Hematopoietic multipotent progenitor cell treated with erythropoietin and hydrocortisone succinate and interleukin-3 and kit ligand, for 8 days (in vitro differentiated cells): ENCODE measurements around the gene IL3.
A peak's percentile ranks its signal among the peaks of the same experiment; 100 is the strongest.

Source experiments
- DNase-seq: peaks from one replicate; pipeline ENCODE4 v3.0.0-alpha.2; 2015

Gene IL3

DNA sequence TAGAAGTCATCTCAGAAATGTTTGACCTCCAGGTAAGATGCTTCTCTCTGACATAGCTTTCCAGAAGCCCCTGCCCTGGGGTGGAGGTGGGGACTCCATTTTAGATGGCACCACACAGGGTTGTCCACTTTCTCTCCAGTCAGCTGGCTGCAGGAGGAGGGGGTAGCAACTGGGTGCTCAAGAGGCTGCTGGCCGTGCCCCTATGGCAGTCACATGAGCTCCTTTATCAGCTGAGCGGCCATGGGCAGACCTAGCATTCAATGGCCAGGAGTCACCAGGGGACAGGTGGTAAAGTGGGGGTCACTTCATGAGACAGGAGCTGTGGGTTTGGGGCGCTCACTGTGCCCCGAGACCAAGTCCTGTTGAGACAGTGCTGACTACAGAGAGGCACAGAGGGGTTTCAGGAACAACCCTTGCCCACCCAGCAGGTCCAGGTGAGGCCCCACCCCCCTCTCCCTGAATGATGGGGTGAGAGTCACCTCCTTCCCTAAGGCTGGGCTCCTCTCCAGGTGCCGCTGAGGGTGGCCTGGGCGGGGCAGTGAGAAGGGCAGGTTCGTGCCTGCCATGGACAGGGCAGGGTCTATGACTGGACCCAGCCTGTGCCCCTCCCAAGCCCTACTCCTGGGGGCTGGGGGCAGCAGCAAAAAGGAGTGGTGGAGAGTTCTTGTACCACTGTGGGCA lies 13.8 kb downstream of the IL3 start:
- no peak for DNase-seq

DNA sequence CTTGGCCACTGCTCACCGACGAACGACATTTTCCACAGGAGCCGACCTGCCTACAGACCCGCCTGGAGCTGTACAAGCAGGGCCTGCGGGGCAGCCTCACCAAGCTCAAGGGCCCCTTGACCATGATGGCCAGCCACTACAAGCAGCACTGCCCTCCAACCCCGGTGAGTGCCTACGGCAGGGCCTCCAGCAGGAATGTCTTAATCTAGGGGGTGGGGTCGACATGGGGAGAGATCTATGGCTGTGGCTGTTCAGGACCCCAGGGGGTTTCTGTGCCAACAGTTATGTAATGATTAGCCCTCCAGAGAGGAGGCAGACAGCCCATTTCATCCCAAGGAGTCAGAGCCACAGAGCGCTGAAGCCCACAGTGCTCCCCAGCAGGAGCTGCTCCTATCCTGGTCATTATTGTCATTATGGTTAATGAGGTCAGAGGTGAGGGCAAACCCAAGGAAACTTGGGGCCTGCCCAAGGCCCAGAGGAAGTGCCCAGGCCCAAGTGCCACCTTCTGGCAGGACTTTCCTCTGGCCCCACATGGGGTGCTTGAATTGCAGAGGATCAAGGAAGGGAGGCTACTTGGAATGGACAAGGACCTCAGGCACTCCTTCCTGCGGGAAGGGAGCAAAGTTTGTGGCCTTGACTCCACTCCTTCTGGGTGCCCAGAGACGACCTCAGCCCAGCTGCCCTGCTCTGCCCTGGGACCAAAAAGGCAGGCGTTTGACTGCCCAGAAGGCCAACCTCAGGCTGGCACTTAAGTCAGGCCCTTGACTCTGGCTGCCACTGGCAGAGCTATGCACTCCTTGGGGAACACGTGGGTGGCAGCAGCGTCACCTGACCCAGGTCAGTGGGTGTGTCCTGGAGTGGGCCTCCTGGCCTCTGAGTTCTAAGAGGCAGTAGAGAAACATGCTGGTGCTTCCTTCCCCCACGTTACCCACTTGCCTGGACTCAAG lies 14.6 kb downstream of the IL3 start:
- DNase-seq: no peak

DNA sequence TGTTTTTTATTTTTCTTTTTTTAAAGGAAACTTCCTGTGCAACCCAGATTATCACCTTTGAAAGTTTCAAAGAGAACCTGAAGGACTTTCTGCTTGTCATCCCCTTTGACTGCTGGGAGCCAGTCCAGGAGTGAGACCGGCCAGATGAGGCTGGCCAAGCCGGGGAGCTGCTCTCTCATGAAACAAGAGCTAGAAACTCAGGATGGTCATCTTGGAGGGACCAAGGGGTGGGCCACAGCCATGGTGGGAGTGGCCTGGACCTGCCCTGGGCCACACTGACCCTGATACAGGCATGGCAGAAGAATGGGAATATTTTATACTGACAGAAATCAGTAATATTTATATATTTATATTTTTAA lies 15.2 kb downstream of the IL3 start:
- no peak for DNase-seq

DNA sequence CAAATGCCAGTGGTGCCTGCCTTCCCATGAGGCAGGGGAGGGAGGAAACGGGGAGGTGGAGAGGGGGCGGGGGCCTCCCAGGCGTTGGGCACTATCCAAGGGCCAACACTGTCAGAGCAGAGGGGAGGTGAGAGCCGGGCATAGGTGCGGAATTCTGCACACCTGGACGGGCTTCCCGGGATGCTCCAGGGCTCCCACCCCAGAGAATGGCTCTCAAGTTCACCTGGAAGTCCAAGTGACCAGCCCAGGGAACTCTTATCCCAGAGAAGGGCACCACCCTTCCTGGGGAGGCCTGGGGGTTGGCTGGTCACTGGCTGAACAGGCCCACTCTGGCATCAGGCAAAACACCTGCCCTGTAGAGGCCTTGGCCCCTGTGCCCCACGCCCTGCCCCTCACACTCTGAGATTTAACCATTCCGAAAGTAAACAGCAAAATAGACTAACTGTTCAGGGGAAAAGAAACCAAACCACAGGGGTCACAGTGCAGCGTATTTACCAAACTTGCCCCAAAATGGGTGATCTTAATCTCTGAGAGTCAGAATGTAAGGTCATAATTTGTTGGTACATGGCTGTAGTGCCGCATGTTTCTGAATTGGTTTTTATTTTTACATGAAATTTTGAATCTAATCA lies 15.9 kb downstream of the IL3 start:
- no peak for DNase-seq

DNA sequence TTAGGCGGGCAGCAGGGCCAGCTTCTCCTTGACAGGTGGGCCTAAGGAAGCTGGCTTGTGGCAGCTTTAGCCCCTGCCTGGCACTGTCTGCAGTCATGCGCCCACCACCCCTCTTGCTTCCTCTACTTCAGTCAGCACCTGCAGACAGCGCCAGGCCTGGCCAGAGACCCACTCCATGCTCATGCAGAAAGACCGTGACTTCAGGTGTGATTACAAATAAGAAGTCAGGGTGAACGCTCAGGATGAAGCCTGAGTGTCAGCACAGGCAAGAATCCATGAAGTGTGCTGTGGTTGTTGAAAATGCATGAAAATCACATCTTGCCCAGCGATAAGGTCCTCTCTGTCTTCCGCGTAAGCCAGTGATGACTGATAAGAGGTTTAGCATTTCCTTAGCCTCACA lies 16.5 kb downstream of the IL3 start:
- no peak for DNase-seq

DNA sequence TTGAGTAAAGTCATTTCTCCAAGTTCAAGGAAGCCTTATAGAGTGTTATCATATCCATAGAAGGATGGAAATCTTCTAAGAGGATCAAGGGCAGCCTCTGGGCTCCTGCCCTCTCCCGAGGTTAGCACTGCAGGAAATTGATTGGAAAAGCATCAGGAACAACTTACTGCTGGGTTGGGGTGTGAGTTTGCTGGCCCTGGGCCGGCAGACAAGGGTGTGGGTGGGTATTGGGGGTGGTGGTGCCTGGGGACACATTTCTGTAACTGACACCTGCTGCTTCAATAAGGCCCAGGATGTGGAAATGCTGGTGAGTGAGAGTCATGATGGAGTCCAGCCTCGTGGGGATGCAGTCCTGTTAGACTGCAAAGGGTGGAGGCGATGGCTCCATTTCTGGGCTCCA lies 18.6 kb downstream of the IL3 start:
- no peak for DNase-seq

DNA sequence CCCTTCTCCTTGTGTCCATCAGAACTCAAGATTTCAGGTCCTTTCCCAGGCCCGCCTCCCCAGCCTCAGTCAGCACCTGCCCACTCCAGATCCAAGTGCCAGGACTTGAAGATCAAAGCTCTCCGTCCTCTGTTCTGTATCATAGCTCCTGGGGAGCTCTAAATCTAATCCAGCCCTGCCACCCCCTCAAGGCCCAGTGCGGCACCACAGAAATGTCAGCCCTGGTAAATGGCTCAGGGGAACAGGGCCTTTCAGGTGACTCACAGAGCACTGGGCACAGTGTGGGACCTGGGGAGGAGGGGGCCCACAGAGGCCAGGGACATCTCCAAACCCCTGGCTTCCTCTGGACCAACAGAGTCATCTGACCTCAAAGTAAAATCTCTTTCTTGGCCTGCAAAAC lies 19.2 kb downstream of the IL3 start:
- no peak for DNase-seq

DNA sequence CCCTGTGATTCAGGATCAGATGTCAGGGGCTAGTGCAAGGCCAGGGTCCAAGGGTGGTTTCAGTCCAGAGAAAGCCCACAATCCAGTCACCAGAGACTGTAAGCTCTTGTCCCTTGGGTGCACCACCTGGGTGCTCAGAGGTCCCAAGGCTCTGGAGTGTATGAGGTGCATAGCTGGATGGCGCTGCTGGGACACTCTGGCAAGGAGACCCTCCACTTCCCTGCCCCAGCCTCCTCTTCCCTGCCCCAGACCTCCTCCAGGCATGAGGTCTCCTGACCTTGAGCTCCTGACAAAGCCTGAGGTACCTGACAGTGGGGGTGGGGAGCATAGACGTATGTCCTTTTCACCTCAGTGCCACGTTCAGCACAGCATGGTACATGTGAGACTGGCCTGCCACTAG lies 20.1 kb downstream of the IL3 start:
- no peak for DNase-seq

DNA sequence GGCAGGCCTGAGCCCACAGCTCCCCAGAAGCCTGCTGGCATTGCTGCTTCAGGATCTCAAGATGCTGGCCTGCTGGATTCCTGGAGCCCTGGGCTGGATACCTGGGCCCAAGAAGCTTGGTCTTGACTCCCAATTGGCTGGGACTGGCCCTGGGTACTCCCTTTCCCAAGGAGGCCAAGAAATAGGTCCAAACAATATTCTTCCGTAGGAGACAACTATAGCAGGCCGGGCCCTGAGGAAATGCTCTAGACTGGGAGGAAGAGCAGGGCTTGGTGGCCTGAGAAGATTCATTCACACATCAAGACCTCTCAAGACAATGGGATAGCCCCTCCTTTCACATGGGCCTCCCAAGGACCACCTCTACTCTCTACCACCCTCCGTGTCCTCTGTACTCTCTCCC lies 21.0 kb downstream of the IL3 start:
- DNase-seq: no peak

DNA sequence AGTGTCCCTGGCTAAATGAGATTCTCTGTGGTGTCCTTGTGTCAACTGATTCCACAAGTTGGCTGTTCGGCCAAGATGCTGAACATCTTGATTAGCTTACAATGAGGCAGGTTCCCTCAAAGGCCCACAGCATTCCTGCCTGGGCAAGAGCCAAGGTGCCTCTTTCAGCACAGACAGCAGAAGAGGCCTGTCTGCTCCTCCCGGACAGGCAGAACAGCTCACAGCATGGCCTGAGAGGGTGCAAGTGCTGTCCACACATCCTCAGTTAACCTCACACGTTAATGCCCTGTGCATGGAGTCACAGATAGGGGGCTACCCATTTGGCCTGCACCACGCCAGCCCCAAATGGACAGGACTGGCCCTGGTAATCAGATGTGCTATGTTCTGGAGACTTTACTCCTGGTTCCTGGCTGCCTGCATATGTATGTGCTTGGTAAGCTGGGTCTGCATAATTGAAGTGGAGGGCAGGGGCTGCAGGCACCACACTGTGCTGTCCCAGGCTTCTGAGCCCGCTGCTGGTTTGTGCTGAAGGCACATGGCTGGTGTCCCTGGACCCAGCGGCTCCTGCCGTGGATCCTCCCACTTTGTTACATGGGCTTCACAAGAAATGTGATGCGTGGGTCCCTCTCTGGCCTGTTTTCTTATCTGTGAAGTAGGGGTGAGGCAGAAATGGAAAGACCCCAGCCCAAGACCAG lies 22.0 kb downstream of the IL3 start:
- DNase-seq: no peak

DNA sequence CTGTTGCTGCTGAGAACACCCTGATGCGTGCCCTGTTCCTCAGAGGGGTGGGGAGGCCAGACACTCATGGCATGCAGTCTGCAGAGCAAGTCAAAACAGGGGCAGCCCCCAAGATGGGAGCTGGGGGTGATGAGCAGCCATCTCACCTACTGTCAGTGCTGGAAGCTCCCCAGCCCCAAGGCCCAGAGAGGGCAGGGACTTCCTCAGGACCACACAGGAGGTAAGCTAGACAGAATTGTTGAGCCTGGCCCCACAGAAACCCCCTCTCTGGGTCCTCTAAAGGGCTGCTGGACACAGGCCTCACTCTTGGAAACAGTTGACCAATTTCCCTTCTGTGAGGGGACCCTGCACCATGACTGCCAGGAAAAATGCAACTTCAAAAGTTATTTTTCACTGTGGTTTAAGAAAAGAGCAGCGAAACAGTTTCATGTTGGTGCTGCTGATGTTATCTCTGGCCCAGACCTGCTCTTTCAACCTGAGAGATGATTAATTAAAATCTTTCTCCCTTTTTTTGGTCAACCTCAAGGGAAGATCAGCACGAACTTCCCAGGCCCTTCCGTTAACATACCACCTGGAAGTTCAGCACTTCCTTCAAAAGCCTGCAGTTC lies 22.7 kb downstream of the IL3 start:
- no peak for DNase-seq

DNA sequence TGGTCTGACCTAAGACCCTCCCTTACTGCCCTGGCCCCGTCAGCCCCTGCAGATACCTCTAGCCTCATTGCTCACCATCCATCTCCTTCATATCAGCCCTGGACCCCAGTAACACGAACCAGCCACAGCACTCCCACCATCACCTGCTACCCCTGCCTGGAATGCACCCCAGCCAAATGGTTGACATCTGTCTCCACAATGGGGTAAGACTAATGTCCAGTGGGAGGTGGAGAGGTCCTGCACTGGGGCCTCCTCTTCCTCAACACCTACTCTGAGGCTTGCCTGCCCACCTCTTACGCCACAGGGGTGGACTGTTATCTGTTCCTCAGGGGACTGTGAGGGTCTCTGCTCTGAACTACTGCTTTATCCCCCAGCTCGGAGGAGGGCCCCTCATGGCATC lies 25.2 kb downstream of the IL3 start:
- DNase-seq: no peak

DNA sequence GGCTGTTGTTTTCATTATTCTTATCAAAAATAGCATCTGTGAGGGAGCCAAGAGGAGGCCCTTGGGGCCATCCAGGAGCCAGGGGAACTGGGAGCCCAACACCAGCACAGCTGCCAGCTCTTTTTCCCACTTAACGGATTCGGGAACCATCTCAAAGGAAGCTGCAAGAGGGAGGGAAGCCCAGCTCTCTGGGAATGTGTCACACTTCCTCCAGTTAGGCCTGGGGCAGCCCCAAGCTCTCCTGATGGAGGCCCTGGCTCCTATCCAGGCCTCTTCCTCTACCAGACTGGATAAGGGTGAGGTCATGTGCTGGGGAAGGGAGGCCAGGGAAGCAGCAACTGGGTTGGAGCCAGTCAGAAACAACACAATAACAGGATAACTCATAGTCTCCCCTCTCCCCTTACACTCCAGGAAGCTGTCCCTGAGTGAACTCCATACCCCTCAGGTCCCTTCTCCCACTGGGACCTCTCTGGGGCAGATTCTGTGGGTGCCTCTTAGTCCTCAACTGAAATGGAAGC lies 25.9 kb downstream of the IL3 start:
- DNase-seq: peak; percentile 12

DNA sequence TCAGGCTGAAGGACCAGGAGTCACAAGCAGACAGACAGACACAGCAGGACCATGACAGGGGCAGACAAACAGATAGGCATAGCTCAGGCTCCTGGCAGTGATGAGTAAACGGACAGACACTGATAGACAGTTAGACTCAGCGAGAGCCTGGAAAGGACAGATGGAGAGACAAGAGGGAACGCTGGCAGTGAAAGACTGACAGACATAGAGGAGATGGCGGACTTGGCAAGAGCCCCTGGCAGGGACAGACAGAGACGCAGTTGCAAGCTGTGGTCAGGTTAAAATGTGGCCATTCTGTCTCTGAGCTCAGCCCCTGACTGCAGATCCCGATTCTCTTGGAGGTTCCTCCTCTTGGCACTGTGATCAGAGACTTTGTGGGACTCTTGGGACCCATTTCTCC lies 26.7 kb downstream of the IL3 start:
- no peak for DNase-seq

DNA sequence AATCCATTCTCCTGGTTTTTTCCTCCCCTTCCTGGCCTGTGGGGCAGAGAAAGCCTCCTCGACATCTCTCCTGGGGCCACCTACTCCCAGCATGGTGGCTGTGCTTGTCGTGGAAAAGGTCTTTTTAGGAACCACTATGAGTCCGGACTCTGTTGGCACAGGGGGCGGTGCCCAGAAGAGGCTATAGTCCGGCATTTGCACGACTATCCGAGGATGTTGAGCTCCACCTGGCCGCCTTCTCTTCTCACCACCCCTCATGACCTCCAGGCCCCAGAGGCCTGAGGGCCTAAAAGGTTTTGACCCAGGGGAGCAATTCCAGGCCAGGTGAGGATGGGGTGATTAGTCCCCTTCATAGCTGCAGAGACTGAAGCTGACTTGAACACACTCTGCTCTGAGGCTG lies 27.2 kb downstream of the IL3 start:
- no peak for DNase-seq

DNA sequence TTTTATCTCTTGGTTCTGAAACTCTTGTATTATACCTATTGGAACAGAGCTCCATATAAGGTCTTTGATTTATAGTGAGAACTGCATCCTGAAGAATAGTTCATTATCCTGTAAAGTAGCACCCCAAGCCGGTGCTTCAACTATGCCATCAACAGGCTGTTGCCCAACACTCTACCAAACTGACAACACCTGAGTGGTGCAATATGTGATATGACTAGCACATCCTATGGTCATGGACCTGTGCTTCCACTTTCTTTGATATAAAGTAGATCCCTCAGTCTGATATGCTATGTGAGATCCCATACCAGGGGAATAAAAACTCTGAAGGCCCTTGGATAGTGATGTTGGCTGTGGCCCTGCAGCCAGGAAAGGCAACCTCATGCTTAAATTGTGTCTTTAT lies 28.9 kb downstream of the IL3 start:
- no peak for DNase-seq

DNA sequence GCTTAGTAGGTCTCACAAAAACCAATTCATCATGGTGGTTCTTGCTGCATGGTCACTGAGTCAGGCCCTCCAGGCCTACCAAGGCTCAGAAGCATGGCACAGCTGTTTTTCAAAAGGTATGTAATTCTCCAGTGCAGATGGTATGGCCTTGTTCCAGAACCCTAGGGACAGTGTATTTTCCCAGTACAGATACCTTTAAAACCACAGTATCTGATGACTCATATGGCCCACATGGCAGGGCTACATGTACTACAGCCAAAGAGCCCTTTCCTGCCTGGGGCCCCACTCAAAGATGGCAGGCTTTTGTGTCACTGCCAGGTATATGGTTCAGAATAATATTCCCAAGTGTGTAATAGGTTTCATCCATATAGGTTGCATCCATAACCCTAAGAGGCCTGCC lies 29.7 kb downstream of the IL3 start:
- DNase-seq: peak; percentile 70

DNA sequence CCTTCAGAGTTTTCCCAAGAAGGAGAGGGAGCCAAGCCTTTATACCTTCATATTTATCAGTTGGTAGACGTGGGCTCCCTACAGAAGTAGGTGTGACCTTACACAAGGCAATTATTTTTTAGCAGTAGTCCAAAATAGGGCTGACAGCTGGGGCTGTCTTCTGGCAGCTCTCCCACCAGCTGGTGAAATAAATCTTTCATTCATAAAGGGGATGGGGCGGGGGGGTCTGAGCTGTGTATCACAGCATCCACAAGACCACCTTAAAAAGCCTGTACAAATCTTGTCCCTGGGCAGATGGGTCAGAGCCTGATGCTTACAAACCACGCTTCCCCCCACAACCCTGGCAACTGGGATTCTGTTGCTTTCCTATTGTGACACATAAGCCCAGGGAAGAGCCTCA lies 32.8 kb downstream of the IL3 start:
- DNase-seq: no peak

DNA sequence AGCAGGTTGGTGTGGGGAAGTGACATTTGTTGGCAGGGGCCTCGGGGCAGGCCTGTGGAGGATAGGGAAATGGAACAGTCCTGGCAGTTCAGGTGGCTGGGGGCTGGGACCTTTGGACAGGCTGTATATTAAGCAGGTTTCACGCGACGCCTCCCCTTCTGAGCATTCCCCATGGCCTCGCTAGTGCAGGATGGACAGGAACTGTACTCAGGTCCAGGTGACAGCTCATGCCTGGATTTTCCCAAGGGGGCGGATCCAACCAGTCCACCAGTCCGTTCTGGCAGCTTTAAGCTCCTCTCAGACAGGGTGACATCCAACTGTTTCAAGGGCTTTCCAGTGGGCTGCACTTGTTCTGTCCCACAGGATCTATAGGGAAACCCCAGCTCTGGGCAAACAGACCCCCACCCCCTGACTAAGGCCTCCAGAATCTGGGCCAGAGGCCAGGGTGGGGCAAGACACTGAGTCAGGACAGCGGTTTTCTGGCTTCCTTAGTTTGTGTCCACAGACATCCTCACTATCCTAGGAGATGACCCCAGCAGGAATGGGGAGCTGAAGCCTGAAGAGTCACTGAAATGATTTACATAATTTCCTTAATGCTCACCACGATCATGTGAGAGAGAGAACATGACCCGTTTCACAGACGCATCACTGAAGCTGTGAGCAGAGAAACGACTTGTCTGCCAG lies 34.1 kb downstream of the IL3 start:
- DNase-seq: no peak

DNA sequence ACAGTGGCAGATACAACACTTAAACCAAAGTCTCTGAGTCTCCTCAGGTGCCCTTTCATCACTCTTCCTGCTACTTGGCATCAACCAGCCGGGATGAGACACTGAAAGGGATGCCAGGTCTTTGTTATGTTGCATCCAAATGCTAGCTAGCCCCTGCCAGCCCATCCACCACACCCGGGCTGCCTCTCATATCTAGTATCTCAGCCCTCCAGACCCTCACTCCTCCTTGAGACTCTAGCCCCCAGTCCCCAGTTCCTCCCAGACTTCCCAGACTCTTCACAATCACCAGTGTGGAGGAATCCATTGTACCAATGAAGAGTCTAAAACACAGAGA lies 34.6 kb downstream of the IL3 start:
- DNase-seq: no peak

DNA sequence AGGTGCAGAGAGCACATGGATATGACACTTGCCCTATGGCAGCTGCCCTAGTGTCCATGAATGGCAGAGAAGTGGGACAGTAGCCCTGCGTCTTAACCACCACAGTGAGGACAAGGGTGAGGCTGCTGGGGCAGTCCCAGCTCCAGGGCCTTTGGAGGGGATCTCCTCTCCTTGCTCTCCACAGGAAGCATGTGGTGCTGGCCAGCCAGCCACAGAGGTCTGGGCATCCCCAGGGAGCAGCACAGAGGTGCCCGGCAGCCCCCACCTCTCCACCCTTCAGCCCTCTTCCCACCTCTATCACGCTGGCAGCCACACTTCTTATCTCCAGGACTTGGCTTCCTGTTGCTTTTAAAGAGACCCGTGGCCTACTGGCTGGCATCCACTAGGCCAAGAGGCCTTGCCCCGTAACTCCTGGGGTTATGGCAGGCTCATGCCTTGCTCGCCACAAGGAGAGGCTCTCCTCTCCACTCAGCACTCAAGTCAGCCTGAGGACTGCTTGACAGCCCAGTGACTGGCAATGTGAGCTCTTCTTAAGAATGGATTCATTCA lies 35.0 kb downstream of the IL3 start:
- peak; percentile 75 for DNase-seq

DNA sequence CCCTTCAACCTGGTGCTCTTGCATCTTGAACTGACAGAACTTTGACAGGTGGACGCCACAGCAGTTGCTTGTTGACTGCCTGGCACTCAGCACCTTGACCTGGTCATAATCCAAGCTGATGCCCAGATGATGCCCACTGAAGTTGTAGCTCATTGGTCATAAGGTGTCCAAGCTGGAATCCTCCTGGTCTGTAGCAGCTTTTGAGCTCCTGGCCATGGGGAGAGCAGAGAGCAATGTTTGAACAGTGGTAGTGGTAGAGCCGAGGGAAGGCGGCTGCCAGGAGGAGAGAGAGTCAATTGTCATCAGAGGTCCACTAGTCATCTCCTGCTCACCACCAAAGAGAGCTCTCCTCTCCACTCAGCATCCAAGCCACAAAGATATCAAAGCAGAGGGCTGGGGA lies 36.4 kb downstream of the IL3 start:
- no peak for DNase-seq
